ENCODE results near the gene PPARG. TPM values are rescaled to one million over a fixed set of nuclear protein-coding genes. Genes with fewer than 3 reads are reported as not detected.

Gene PPARG
- total and polyA plus RNA-seq, 2 experiments from 2014 or later, result 0.49 to 0.76 TPM

- no peaks in the 10 kb centered on the region; the same call in 1 of the 2 replicates for H3K4me1 ChIP-seq (ENCODE audit: insufficient read depth)
- in situ Hi-C loops (cut with MboI), result no loop called here
- no peaks in the 10 kb centered on the region for H3K79me2 ChIP-seq (ENCODE audit: insufficient read depth)
- WGBS, 2 experiments (ENCODE audit: low coverage in 1 of 2, low lambda C conversion rate in 2 of 2, missing lambda C conversion rate in 2 of 2), result 62 to 72% methylated on average over 2 of the region's 2 CpGs
- DNase-seq, result no peak
- H3K4me2 ChIP-seq (ENCODE audit: unreplicated experiment), result no peak overlapping the region
- no peak overlapping the region for H3K4me3 ChIP-seq
- no peak overlapping the region for H2AFZ ChIP-seq
- H3K9me3 ChIP-seq (ENCODE audit: low read depth), result no peaks in the 10 kb centered on the region
- no peak overlapping the region for H3K27ac ChIP-seq
- H3K9me2 ChIP-seq (ENCODE audit: insufficient read depth), result no peaks in the 10 kb centered on the region
- no peak overlapping the region for H3K9ac ChIP-seq
- no peaks in the 10 kb centered on the region for H3F3A ChIP-seq (ENCODE audit: insufficient read depth)
- H4K20me1 ChIP-seq (ENCODE audit: insufficient read depth), result no peaks in the 10 kb centered on the region
- no peak for TF ChIP-seq EZH2 (IDR thresholded peaks at IDR 0.05; ENCODE audit: insufficient read depth, poor library complexity, severe bottlenecking)
- TF ChIP-seq EZH2phosphoT487 (IDR thresholded peaks at IDR 0.05; ENCODE audit: insufficient read depth, low read depth), result no peak
- no peaks in the 10 kb centered on the region for H3K27me3 ChIP-seq (replicated peaks; ENCODE audit: insufficient read depth)
- no peaks in the 10 kb centered on the region for H3K36me3 ChIP-seq (ENCODE audit: low read depth)
These were observed 32.1 kb downstream of the PPARG start for GRCh38 chr3:12321015-12321414.

DNA sequence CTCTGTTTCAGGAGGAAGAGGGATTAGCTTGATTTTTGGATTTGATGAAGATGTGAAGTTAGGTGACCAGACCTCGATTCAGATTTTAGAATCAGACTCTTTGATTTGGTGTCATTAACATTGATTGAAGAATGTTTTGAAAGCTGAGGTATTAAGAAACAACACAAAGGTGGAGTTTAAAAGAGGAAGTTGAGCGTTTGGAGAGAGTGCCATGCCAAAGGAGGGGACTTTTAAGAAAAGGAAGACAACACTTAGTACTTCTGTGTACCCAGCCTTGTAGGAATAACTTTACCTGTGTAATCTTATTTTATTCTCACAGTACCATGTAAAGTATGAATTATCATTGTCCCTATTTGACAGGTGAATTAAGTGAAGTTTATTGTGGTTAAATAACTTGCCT lies 34.4 kb downstream of the PPARG start:
- Histone ChIP-seq H3K4me3 (no peak overlapping the region), H3K4me1 (ENCODE audit: insufficient read depth) (no peaks in the 10 kb centered on the region; the same call in 1 of the 2 replicates), H3K36me3 (ENCODE audit: low read depth) (no peaks in the 10 kb centered on the region), H3K27ac (no peak overlapping the region), H3K9me2 (ENCODE audit: insufficient read depth) (no peaks in the 10 kb centered on the region), H2AFZ (no peak overlapping the region), H4K20me1 (ENCODE audit: insufficient read depth) (no peaks in the 10 kb centered on the region), H3K9ac (no peak overlapping the region), H3K79me2 (ENCODE audit: insufficient read depth) (no peaks in the 10 kb centered on the region), H3K9me3 (ENCODE audit: low read depth) (no peaks in the 10 kb centered on the region), H3K4me2 (ENCODE audit: unreplicated experiment) (no peak overlapping the region), H3F3A (ENCODE audit: insufficient read depth) (no peaks in the 10 kb centered on the region), H3K27me3 (replicated peaks; ENCODE audit: insufficient read depth) (no peaks in the 10 kb centered on the region)
- no peak for TF ChIP-seq EZH2 (IDR thresholded peaks at IDR 0.05; ENCODE audit: insufficient read depth, poor library complexity, severe bottlenecking)
- no peak for TF ChIP-seq EZH2phosphoT487 (IDR thresholded peaks at IDR 0.05; ENCODE audit: insufficient read depth, low read depth)
- in situ Hi-C loops (cut with MboI), result no loop called here
- DNase-seq, result no peak
- 41 to 45% methylated on average over 2 of the region's 2 CpGs for WGBS, 2 experiments (ENCODE audit: low coverage in 1 of 2, low lambda C conversion rate in 2 of 2, missing lambda C conversion rate in 2 of 2)

DNA sequence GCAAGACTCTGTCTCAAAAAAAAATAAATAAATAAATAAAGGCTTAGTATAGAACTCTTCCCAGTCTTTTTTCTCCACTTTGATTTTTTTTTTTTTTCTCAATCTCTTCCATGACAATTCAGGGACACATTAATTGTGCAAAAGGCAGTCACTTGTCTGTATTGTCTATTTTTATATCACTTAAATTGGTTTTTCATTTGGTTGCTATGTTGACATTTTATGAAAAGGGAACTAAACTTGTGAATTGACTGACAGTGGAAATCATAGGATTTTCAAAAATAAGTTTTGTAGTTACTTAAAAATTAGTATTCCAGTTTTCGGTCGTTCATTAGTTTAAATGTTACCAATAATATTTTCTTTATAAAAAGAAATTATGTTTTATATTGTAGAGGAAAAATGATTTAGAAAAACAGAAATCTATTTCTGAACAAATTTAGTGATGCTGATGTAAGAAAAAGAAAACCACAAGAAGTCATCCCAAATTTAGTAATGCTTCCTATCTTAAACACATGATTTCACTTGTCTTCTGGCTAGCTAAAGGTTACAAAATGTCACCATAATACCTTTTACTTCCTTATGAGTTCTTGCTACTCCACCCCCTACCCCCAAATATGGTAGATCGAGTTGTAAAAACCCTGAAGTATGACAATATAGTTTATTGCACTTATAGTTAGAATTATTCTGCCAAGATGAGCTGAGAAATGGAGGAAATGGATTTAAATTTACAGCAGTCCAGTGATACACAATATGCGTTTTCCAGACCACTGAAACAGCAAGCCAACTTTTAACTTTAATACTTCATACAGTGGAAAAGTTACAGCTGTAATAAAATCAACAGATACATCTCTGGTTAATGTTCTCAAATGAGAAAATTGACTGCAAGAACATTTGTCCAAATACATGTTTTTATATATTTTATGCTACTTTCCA lies 37.0 kb downstream of the PPARG start:
- DNase-seq, result no peak
- H3K9me3 ChIP-seq (ENCODE audit: low read depth), result no peaks in the 10 kb centered on the region
- in situ Hi-C loops (cut with MboI), result no loop called here
- WGBS, 2 experiments (ENCODE audit: low coverage in 1 of 2, low lambda C conversion rate in 2 of 2, missing lambda C conversion rate in 2 of 2), result 63 to 70% methylated on average over 4 of the region's 4 CpGs
- no peaks in the 10 kb centered on the region for H3K4me1 ChIP-seq (ENCODE audit: insufficient read depth)
- no peaks in the 10 kb centered on the region for H3K36me3 ChIP-seq (ENCODE audit: low read depth)
- H3K4me3 ChIP-seq, result no peak overlapping the region
- TF ChIP-seq EZH2 (IDR thresholded peaks at IDR 0.05; ENCODE audit: insufficient read depth, poor library complexity, severe bottlenecking), result no peak
- TF ChIP-seq EZH2phosphoT487 (IDR thresholded peaks at IDR 0.05; ENCODE audit: insufficient read depth, low read depth), result no peak
- no peaks in the 10 kb centered on the region for H3F3A ChIP-seq (ENCODE audit: insufficient read depth)
- no peak overlapping the region for H3K4me2 ChIP-seq (ENCODE audit: unreplicated experiment)
- H3K27me3 ChIP-seq (replicated peaks; ENCODE audit: insufficient read depth), result no peaks in the 10 kb centered on the region
- H2AFZ ChIP-seq, result no peak overlapping the region
- no peaks in the 10 kb centered on the region for H3K79me2 ChIP-seq (ENCODE audit: insufficient read depth)
- no peaks in the 10 kb centered on the region for H3K9me2 ChIP-seq (ENCODE audit: insufficient read depth)
- H3K27ac ChIP-seq, result no peak overlapping the region
- H3K9ac ChIP-seq, result no peak overlapping the region
- no peaks in the 10 kb centered on the region for H4K20me1 ChIP-seq (ENCODE audit: insufficient read depth)

GRCh38 chr3:12327021-12327420 lies 38.2 kb downstream of the PPARG start:
- Histone ChIP-seq H2AFZ (no peak overlapping the region), H3K4me3 (no peak overlapping the region), H4K20me1 (ENCODE audit: insufficient read depth) (no peaks in the 10 kb centered on the region), H3K4me1 (ENCODE audit: insufficient read depth) (no peaks in the 10 kb centered on the region), H3K27me3 (replicated peaks; ENCODE audit: insufficient read depth) (no peaks in the 10 kb centered on the region), H3K36me3 (ENCODE audit: low read depth) (no peaks in the 10 kb centered on the region), H3K27ac (no peak overlapping the region), H3K79me2 (ENCODE audit: insufficient read depth) (no peaks in the 10 kb centered on the region), H3K9me2 (ENCODE audit: insufficient read depth) (no peaks in the 10 kb centered on the region), H3K9me3 (ENCODE audit: low read depth) (no peaks in the 10 kb centered on the region), H3K4me2 (ENCODE audit: unreplicated experiment) (no peak overlapping the region), H3K9ac (no peak overlapping the region), H3F3A (ENCODE audit: insufficient read depth) (no peaks in the 10 kb centered on the region)
- DNase-seq, result no peak
- no peak for TF ChIP-seq EZH2 (IDR thresholded peaks at IDR 0.05; ENCODE audit: insufficient read depth, poor library complexity, severe bottlenecking)
- no peak for TF ChIP-seq EZH2phosphoT487 (IDR thresholded peaks at IDR 0.05; ENCODE audit: insufficient read depth, low read depth)
- in situ Hi-C loops (cut with MboI), result no loop called here
- 87 to 98% methylated on average over 5 of the region's 5 CpGs for WGBS, 2 experiments (ENCODE audit: low coverage in 1 of 2, low lambda C conversion rate in 2 of 2, missing lambda C conversion rate in 2 of 2)
